CD4-positive, alpha-beta T cell treated with Interleukin-17A for 1 hour (primary cell): ENCODE data around the gene CXCR5.

Experiments
- DNase-seq: peaks from one replicate; pipeline ENCODE4 v3.0.0-alpha.2; 2020

Gene CXCR5

GRCh38 chr11:118914178-118914918 lies 30.7 kb downstream of the CXCR5 start:
- DNase-seq, result peak; percentile 80

GRCh38 chr11:118914987-118915386 lies 31.3 kb downstream of the CXCR5 start:
- DNase-seq, result no peak

- no peak for DNase-seq
Measured at GRCh38 chr11:118915396-118915795, 31.7 kb downstream of the CXCR5 start.

GRCh38 chr11:118915941-118916841 lies 32.5 kb downstream of the CXCR5 start:
- no peak for DNase-seq

- no peak for DNase-seq
Measured at GRCh38 chr11:118916842-118917388, 33.2 kb downstream of the CXCR5 start.

- peak; percentile 84 for DNase-seq
Measured at GRCh38 chr11:118917481-118918127, 33.9 kb downstream of the CXCR5 start.

- peak; percentile 79 for DNase-seq
Measured at GRCh38 chr11:118918128-118918685, 34.5 kb downstream of the CXCR5 start.

GRCh38 chr11:118918686-118919280 lies 35.1 kb downstream of the CXCR5 start:
- DNase-seq, result peak; percentile 55

- DNase-seq, result no peak
Measured at GRCh38 chr11:118921121-118921928, 37.6 kb downstream of the CXCR5 start.

- no peak for DNase-seq
Measured at GRCh38 chr11:118921929-118922744, 38.4 kb downstream of the CXCR5 start.

GRCh38 chr11:118922745-118923627 lies 39.3 kb downstream of the CXCR5 start:
- DNase-seq, result no peak

GRCh38 chr11:118923721-118924587 lies 40.3 kb downstream of the CXCR5 start:
- peak; percentile 71 for DNase-seq

GRCh38 chr11:118924591-118925585 lies 41.2 kb downstream of the CXCR5 start:
- DNase-seq, result peak; percentile 55

GRCh38 chr11:118927554-118928100 lies 43.9 kb downstream of the CXCR5 start:
- no peak for DNase-seq

GRCh38 chr11:118928101-118928869 lies 44.6 kb downstream of the CXCR5 start:
- peak; percentile 97 for DNase-seq
